Measurements from ENCODE around the gene EIF3M. TPM values are rescaled to one million over a fixed set of nuclear protein-coding genes. Genes with fewer than 3 reads are reported as not detected.

The EIF3M gene
- total RNA-seq, 1 experiment from 2014 or later, result 322 TPM

DNA sequence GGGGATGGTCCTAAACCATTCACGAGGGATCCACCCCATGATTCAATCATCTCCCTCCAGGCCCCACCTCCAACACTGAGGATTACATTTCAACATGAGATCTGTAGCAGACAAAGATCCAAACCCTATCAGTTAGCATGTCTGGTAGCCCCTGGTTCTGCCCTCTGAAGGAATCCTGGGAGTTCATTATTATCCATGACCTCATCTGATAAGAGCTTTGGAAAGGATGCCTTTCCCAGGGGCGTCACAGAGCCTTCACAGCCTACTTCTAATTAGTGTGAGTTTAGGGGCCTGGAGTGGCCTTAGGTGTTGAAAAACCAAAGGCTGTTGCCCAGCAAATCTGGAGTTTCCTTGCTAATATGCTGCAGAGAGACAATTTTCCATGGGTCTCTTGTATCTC lies 8.6 kb upstream of the EIF3M start:
- POLR2A ChIA-PET (ENCODE audit: unreplicated experiment), result no interaction called here
- BruUV-seq (replicated peaks), result no TSS peak

GRCh38 chr11:32576456-32576855 lies 7.2 kb upstream of the EIF3M start:
- no peak for DNase-seq
- intact Hi-C loops (cut with micrococcal nuclease; ENCODE audit: unreplicated experiment), result no loop called here

More for the DNA sequence above, 8.6 kb upstream of the EIF3M start:
- Histone ChIP-seq H3K9me2 (ENCODE audit: insufficient read depth) (no peaks in the 10 kb centered on the region), H2AFZ (no peak overlapping the region), H3K9me3 (ENCODE audit: insufficient read depth, low read depth) (no peaks in the 10 kb centered on the region), H3K27me3 (ENCODE audit: insufficient read depth, low read depth) (no peaks in the 10 kb centered on the region), H3K27ac (no peak overlapping the region), H3K4me2 (no peak overlapping the region), H3K79me2 (ENCODE audit: low read depth) (no peaks in the 10 kb centered on the region), H3K36me3 (ENCODE audit: low read depth) (no peaks in the 10 kb centered on the region), H3K4me3 (no peak overlapping the region), H3K4me1 (replicated peaks; ENCODE audit: insufficient read depth) (no peaks in the 10 kb centered on the region), H4K20me1 (ENCODE audit: insufficient read depth) (no peaks in the 10 kb centered on the region), H3F3A (ENCODE audit: insufficient read depth, low read depth) (no peaks in the 10 kb centered on the region)
- CTCF ChIA-PET, result no interaction called here
- intact Hi-C loops (cut with micrococcal nuclease; ENCODE audit: unreplicated experiment), result no loop called here
- DNase-seq, result no peak
- TF ChIP-seq CTCF (conservative IDR thresholded peaks at IDR 0.05) (no peak), EZH2 (IDR thresholded peaks at IDR 0.05; ENCODE audit: low read depth) (no peak)

DNA sequence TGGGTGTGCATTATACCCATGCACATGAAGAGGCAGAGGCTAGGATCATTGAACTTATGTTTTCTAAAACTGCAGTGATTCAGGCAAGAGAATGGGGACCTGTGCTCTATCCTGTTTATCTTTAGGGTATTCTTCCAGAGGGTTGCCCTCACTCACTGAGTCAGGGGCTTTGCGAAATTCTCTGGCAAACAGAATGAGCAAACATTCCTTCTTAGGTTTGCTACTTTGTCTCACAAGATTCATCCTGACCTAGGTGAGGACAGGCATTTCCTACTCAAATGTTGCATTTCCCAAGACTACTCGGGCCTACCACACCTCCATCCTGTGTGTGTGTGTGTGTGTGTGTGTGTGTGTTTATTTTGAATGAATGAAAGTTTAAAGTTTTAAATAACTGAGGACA lies 2.7 kb upstream of the EIF3M start:
- Histone ChIP-seq H3F3A (ENCODE audit: insufficient read depth, low read depth) (peaks cover 12% of the 10 kb centered on the region), H3K27me3 (ENCODE audit: insufficient read depth, low read depth) (no peaks in the 10 kb centered on the region), H3K9me3 (ENCODE audit: insufficient read depth, low read depth) (no peaks in the 10 kb centered on the region), H3K4me1 (replicated peaks; ENCODE audit: insufficient read depth) (peaks cover 32% of the 10 kb centered on the region), H3K9me2 (ENCODE audit: insufficient read depth) (no peaks in the 10 kb centered on the region), H3K27ac (peak overlapping the region; percentile 55), H3K4me3 (no peak overlapping the region), H2AFZ (peak overlapping the region; percentile 45; the same call in 1 of the 2 replicates), H4K20me1 (ENCODE audit: insufficient read depth) (peaks cover 14% of the 10 kb centered on the region), H3K79me2 (ENCODE audit: low read depth) (peaks cover 27% of the 10 kb centered on the region), H3K36me3 (ENCODE audit: low read depth) (no peaks in the 10 kb centered on the region), H3K4me2 (peak overlapping the region; percentile 44)
- ChIA-PET CTCF (no interaction called here), POLR2A (ENCODE audit: unreplicated experiment) (no interaction called here)
- TF ChIP-seq CTCF (conservative IDR thresholded peaks at IDR 0.05), result no peak
- TF ChIP-seq EZH2 (IDR thresholded peaks at IDR 0.05; ENCODE audit: low read depth), result no peak
- intact Hi-C loops (cut with micrococcal nuclease; ENCODE audit: unreplicated experiment), result loop anchor here (5.0 to 10.0 kb wide), 3 partner anchors 214 to 581 kb away; partner anchors contain the start of genes CCDC73, CSTF3 and QSER1
- BruUV-seq (replicated peaks), result no TSS peak
- peak in 1 of 2 experiments; percentile 81 for DNase-seq

More at GRCh38 chr11:32576456-32576855, 7.2 kb upstream of the EIF3M start:
- TF ChIP-seq CTCF (conservative IDR thresholded peaks at IDR 0.05) (no peak), EZH2 (IDR thresholded peaks at IDR 0.05; ENCODE audit: low read depth) (no peak)
- no peaks in the 10 kb centered on the region for H4K20me1 ChIP-seq (ENCODE audit: insufficient read depth)
- ChIA-PET CTCF (no interaction called here), POLR2A (ENCODE audit: unreplicated experiment) (no interaction called here)
- no peak overlapping the region for H2AFZ ChIP-seq
- no peak overlapping the region for H3K4me2 ChIP-seq
- peaks cover 8% of the 10 kb centered on the region for H3K4me1 ChIP-seq (replicated peaks; ENCODE audit: insufficient read depth)
- H3K27ac ChIP-seq, result no peak overlapping the region
- no peaks in the 10 kb centered on the region for H3K9me2 ChIP-seq (ENCODE audit: insufficient read depth)
- H3K79me2 ChIP-seq (ENCODE audit: low read depth), result no peaks in the 10 kb centered on the region
- H3F3A ChIP-seq (ENCODE audit: insufficient read depth, low read depth), result peaks cover 10% of the 10 kb centered on the region
- H3K9me3 ChIP-seq (ENCODE audit: insufficient read depth, low read depth), result no peaks in the 10 kb centered on the region
- H3K27me3 ChIP-seq (ENCODE audit: insufficient read depth, low read depth), result no peaks in the 10 kb centered on the region
- BruUV-seq (replicated peaks), result no TSS peak
- H3K36me3 ChIP-seq (ENCODE audit: low read depth), result no peaks in the 10 kb centered on the region
- no peak overlapping the region for H3K4me3 ChIP-seq

Data from PC-9 (cell line).